DOHH2 (cell line): ENCODE data around the gene COL4A1.

Experiments used
- H3F3A ChIP-seq: fragments of 200-600 bp; sonication (generic), shearing (Covaris generic); 2 replicates; pipeline ENCODE4 v1.6.0; 2016; ENCODE audit warnings: antibody characterized with exemption, mild to moderate bottlenecking; ENCODE audit not compliant: control insufficient read depth, insufficient read depth
- H3K27ac ChIP-seq: fragments of 200-600 bp; sonication (generic); 2 replicates; pipeline ENCODE4 v1.5.1; 2014; ENCODE audit warnings: low read depth, mild to moderate bottlenecking, low read length, moderate library complexity
- H3K27me3 ChIP-seq: fragments of 200-600 bp; sonication (generic); 2 replicates; pipeline ENCODE4 v1.6.1; 2014; ENCODE audit warnings: mild to moderate bottlenecking, low read length, mixed read lengths; ENCODE audit not compliant: control insufficient read depth
- H3K36me3 ChIP-seq: fragments of 200-600 bp; sonication (generic); 2 replicates; pipeline ENCODE4 v1.6.1; 2014; ENCODE audit warnings: mild to moderate bottlenecking, low read length, moderate library complexity, mixed read lengths; ENCODE audit not compliant: control insufficient read depth
- H3K4me1 ChIP-seq: fragments of 200-600 bp; sonication (generic); 2 replicates; pipeline ENCODE4 v1.6.1; 2014; ENCODE audit warnings: mild to moderate bottlenecking, low read length, mixed read lengths; ENCODE audit not compliant: control insufficient read depth
- H3K4me2 ChIP-seq: fragments of 200-600 bp; sonication (generic); 2 replicates; pipeline ENCODE4 v1.6.0; 2014; ENCODE audit warnings: mild to moderate bottlenecking, low read length, moderate library complexity
- H3K4me3 ChIP-seq: fragments of 200-600 bp; sonication (generic); 2 replicates; pipeline ENCODE4 v1.5.1; 2014; ENCODE audit warnings: mild to moderate bottlenecking, low read length, mixed read lengths
- H3K79me2 ChIP-seq: fragments of 200-600 bp; sonication (generic); 2 replicates; pipeline ENCODE4 v1.6.1; 2014; ENCODE audit warnings: mild to moderate bottlenecking, low read length, mixed read lengths; ENCODE audit not compliant: control insufficient read depth
- H3K9me2 ChIP-seq: fragments of 200-600 bp; sonication (generic); replicated peaks from 2 replicates; pipeline ENCODE4 v1.6.1; 2014; ENCODE audit warnings: mild to moderate bottlenecking, low read length, mixed read lengths; ENCODE audit not compliant: control insufficient read depth
- H3K9me3 ChIP-seq: fragments of 200-600 bp; sonication (generic); 2 replicates; pipeline ENCODE4 v1.6.1; 2014; ENCODE audit warnings: antibody characterized with exemption, low read length, mixed read lengths; ENCODE audit not compliant: control insufficient read depth, insufficient read depth
- H4K20me1 ChIP-seq: fragments of 200-600 bp; sonication (generic); 2 replicates; pipeline ENCODE4 v1.6.0; 2014; ENCODE audit warnings: low read depth, mild to moderate bottlenecking, antibody characterized with exemption, low read length, moderate library complexity; ENCODE audit not compliant: control insufficient read depth, insufficient read depth
- EZH2phosphoT487 ChIP-seq: fragments of 200-600 bp; sonication (generic); IDR thresholded peaks from 2 replicates; pipeline ENCODE4 v1.6.1; 2017; ENCODE audit warnings: borderline replicate concordance, mild to moderate bottlenecking, antibody characterized with exemption, low read length, moderate library complexity, mixed read lengths
- TF ChIP-seq, protein P1 (sequence below): fragments of 200-600 bp; sonication (generic); IDR thresholded peaks from one replicate; pipeline ENCODE4 v1.5.1; 2014; ENCODE audit warnings: antibody characterized with exemption, mild to moderate bottlenecking, low read depth, low read length; ENCODE audit not compliant: poor library complexity, severe bottlenecking

The COL4A1 gene

DNA sequence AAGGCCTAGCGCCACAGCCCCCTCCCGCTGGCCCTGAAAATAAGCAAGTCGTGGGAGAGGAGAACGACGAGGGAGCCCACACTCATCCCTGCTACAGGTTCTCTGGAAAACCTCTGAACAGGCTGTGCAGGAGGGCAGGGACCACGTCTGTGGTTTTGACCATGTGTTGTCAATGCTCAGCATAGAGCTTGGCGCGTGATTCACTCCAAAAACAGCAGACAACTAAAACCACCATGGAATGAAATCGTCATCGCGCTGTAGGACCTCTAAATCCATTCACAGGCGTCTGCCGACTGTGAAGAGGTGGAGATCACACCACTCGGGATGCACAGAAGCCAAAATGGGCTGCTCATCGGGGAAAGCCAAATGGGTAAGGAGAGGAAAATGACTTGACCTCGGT is 121.3 kb downstream of the COL4A1 start:
- H3K4me3 ChIP-seq, result no peak overlapping the region
- no peaks in the 10 kb centered on the region for H3K9me3 ChIP-seq
- H3K27me3 ChIP-seq, result no peaks in the 10 kb centered on the region
- H4K20me1 ChIP-seq, result no peaks in the 10 kb centered on the region
- TF ChIP-seq, protein P1, sequence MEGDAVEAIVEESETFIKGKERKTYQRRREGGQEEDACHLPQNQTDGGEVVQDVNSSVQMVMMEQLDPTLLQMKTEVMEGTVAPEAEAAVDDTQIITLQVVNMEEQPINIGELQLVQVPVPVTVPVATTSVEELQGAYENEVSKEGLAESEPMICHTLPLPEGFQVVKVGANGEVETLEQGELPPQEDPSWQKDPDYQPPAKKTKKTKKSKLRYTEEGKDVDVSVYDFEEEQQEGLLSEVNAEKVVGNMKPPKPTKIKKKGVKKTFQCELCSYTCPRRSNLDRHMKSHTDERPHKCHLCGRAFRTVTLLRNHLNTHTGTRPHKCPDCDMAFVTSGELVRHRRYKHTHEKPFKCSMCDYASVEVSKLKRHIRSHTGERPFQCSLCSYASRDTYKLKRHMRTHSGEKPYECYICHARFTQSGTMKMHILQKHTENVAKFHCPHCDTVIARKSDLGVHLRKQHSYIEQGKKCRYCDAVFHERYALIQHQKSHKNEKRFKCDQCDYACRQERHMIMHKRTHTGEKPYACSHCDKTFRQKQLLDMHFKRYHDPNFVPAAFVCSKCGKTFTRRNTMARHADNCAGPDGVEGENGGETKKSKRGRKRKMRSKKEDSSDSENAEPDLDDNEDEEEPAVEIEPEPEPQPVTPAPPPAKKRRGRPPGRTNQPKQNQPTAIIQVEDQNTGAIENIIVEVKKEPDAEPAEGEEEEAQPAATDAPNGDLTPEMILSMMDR, result no peak
- no peak for TF ChIP-seq EZH2phosphoT487
- H3K9me2 ChIP-seq, result no peaks in the 10 kb centered on the region
- H3K4me1 ChIP-seq, result no peaks in the 10 kb centered on the region
- no peaks in the 10 kb centered on the region for H3K36me3 ChIP-seq
- no peak overlapping the region for H3K27ac ChIP-seq
- no peaks in the 10 kb centered on the region for H3K79me2 ChIP-seq
- no peak overlapping the region for H3K4me2 ChIP-seq
- H3F3A ChIP-seq, result no peaks in the 10 kb centered on the region

DNA sequence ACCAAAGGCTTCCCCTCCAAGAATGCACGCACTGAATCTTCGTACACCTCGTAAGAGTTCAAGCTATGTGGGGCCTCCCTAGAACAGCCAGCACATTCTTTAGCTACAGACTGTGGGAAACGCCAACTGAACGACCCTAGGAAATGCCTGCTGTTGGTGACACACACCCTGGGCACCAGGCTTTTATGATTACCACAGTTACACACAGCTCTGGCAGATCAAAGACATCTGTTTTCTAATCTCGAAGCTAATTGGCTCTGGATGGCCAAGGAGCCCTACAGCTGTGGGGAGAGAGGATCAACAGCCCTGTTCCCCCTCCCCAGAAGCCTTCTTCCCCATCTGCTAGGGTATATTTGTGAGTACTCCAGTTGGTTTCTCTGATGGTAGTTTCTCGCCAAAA is 123.0 kb downstream of the COL4A1 start:
- H3K27me3 ChIP-seq, result no peaks in the 10 kb centered on the region
- no peak overlapping the region for H3K27ac ChIP-seq
- no peaks in the 10 kb centered on the region for H3K79me2 ChIP-seq
- no peak overlapping the region for H3K4me2 ChIP-seq
- no peaks in the 10 kb centered on the region for H3K9me2 ChIP-seq
- H3K4me1 ChIP-seq, result no peaks in the 10 kb centered on the region
- no peaks in the 10 kb centered on the region for H4K20me1 ChIP-seq
- H3K36me3 ChIP-seq, result no peaks in the 10 kb centered on the region
- H3F3A ChIP-seq, result no peaks in the 10 kb centered on the region
- no peak overlapping the region for H3K4me3 ChIP-seq
- TF ChIP-seq, protein P1, result no peak
- no peak for TF ChIP-seq EZH2phosphoT487
- no peaks in the 10 kb centered on the region for H3K9me3 ChIP-seq

DNA sequence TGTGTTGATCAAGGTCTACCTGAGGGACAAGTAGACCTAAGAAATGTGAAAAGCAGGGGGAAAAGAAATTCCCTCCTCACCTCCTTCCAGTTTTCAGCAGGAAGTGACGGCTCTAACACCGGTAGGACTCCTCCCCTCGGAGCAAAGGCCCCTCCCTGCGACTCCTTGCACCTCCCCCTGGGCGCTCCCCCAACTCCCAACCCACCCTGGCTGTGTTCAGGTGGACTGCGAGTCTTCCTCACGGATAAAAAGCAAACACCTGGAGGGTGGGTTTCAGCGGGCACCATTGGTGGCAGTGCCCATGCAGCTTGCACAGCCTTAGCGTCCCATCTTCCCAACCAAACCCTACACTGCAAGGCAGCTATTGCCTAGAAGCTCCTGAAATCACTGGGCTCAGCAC is 124.5 kb downstream of the COL4A1 start:
- Histone ChIP-seq H3K36me3 (no peaks in the 10 kb centered on the region), H3K9me2 (no peaks in the 10 kb centered on the region), H3K79me2 (no peaks in the 10 kb centered on the region), H3K4me3 (no peak overlapping the region), H3F3A (no peaks in the 10 kb centered on the region), H3K4me1 (no peaks in the 10 kb centered on the region), H3K27me3 (no peaks in the 10 kb centered on the region), H4K20me1 (no peaks in the 10 kb centered on the region), H3K4me2 (no peak overlapping the region), H3K9me3 (no peaks in the 10 kb centered on the region), H3K27ac (no peak overlapping the region)
- TF ChIP-seq, protein P1, result no peak
- no peak for TF ChIP-seq EZH2phosphoT487

DNA sequence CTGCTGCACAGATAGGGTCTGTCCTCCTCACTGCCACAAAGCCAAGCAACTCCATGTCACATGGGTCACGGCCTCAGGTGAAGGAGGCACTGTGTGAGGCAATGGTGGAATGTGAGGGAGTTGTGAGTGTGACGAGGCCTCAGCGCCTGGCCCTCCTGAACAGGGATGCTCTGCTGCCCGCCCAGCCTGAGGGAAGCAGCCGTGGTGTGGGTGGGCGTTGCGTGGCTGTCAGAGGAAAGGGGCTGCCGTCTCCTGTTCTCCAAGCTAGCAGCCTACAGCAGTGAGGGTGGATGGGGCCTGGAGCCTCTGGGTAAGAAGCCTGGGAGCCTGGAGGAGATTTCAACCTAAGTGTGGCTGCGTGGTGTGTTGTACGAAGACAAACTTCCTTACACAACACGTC is 125.0 kb downstream of the COL4A1 start:
- Histone ChIP-seq H3K4me2 (no peak overlapping the region), H3K9me2 (no peaks in the 10 kb centered on the region), H4K20me1 (no peaks in the 10 kb centered on the region), H3K4me3 (no peak overlapping the region), H3K79me2 (no peaks in the 10 kb centered on the region), H3K36me3 (no peaks in the 10 kb centered on the region), H3K9me3 (no peaks in the 10 kb centered on the region), H3K27ac (no peak overlapping the region), H3F3A (no peaks in the 10 kb centered on the region), H3K4me1 (no peaks in the 10 kb centered on the region), H3K27me3 (no peaks in the 10 kb centered on the region)
- TF ChIP-seq, protein P1, result no peak
- no peak for TF ChIP-seq EZH2phosphoT487
